ENCODE results near the gene TIMM9. TPM values are rescaled to one million over a fixed set of nuclear protein-coding genes. Genes with fewer than 3 reads are reported as not detected.
"Not testable (repeated sequence)": the region's sequence is repeated elsewhere in the genome, so short reads cannot be mapped to it uniquely, and the experiment has no call there.

TIMM9 gene
- total and polyA plus RNA-seq, 5 donors from 2014 or later: 23.8 to 83.3 (median 57.1) TPM

- Mint-ChIP-seq H3K4me1 (peaks cover 0 to 5% (median 2%) of the 10 kb centered on the region in 4 donors), H3K36me3 (peaks cover 56% of the 10 kb centered on the region), H3K4me3 (no peak overlapping the region), H3K27me3 (no peaks in the 10 kb centered on the region), H3K9me3 (no peaks in the 10 kb centered on the region), H3K27ac (peak overlapping the region in 2 of 3 donors; percentile 32 to 40)
- Histone ChIP-seq H3K9me3 (ENCODE audit: control insufficient read depth in 2 of 2, low read length in 2 of 2) (no peaks in the 10 kb centered on the region), H3K27ac (ENCODE audit: insufficient read depth, low read length, poor library complexity, severe bottlenecking) (no peak overlapping the region), H3K4me3 (ENCODE audit: low read depth, low read length) (no peak overlapping the region), H3K27me3 (ENCODE audit: control insufficient read depth, insufficient read depth, low read length) (no peaks in the 10 kb centered on the region), H3K4me1 (ENCODE audit: control insufficient read depth, insufficient read depth, low read length, poor library complexity, severe bottlenecking) (peaks cover 3% of the 10 kb centered on the region), H3K36me3 (ENCODE audit: control insufficient read depth, insufficient read depth, low read length) (peaks cover 82% of the 10 kb centered on the region)
- DNase-seq: no peak
- ATAC-seq (ENCODE audit: low read depth in 2 of 2): no peak
Observed at GRCh38 chr14:58367296-58367695, 60.0 kb downstream of the TIMM9 start.

GRCh38 chr14:58364316-58364715 is 63.0 kb downstream of the TIMM9 start:
- Histone ChIP-seq H3K27me3 (ENCODE audit: control insufficient read depth, insufficient read depth, low read length) (no peaks in the 10 kb centered on the region), H3K4me1 (ENCODE audit: control insufficient read depth, insufficient read depth, low read length, poor library complexity, severe bottlenecking) (peaks cover 3% of the 10 kb centered on the region), H3K27ac (ENCODE audit: insufficient read depth, low read length, poor library complexity, severe bottlenecking) (no peak overlapping the region), H3K4me3 (ENCODE audit: low read depth, low read length) (no peak overlapping the region), H3K9me3 (ENCODE audit: control insufficient read depth in 2 of 2, low read length in 2 of 2) (no peaks in the 10 kb centered on the region), H3K36me3 (ENCODE audit: control insufficient read depth, insufficient read depth, low read length) (peaks cover 81% of the 10 kb centered on the region)
- Mint-ChIP-seq H3K27ac (peak overlapping the region in 1 of 3 donors; percentile 61), H3K9me3 (no peaks in the 10 kb centered on the region), H3K27me3 (no peaks in the 10 kb centered on the region), H3K36me3 (peaks cover 51% of the 10 kb centered on the region), H3K4me1 (peaks cover 0 to 4% (median 0%) of the 10 kb centered on the region in 4 donors), H3K4me3 (no peak overlapping the region)
- ATAC-seq (ENCODE audit: low read depth in 2 of 2) (no peak), DNase-seq (no peak)

GRCh38 chr14:58362798-58363412 is 64.4 kb downstream of the TIMM9 start:
- Mint-ChIP-seq H3K27ac (no peak overlapping the region), H3K4me1 (peaks cover 0 to 4% (median 0%) of the 10 kb centered on the region in 4 donors), H3K4me3 (no peak overlapping the region), H3K9me3 (no peaks in the 10 kb centered on the region), H3K36me3 (peaks cover 43% of the 10 kb centered on the region), H3K27me3 (no peaks in the 10 kb centered on the region)
- no peak overlapping the region for H3K27ac ChIP-seq (ENCODE audit: insufficient read depth, low read length, poor library complexity, severe bottlenecking)
- peaks cover 76% of the 10 kb centered on the region for H3K36me3 ChIP-seq (ENCODE audit: control insufficient read depth, insufficient read depth, low read length)
- H3K9me3 ChIP-seq (ENCODE audit: control insufficient read depth in 2 of 2, low read length in 2 of 2): no peaks in the 10 kb centered on the region
- ATAC-seq (ENCODE audit: low read depth in 2 of 2) (peak; percentile 57 to 63), DNase-seq (peak in 2 of 3 donors; percentile 39 to 66)
- H3K4me1 ChIP-seq (ENCODE audit: control insufficient read depth, insufficient read depth, low read length, poor library complexity, severe bottlenecking): peaks cover 3% of the 10 kb centered on the region
- no peaks in the 10 kb centered on the region for H3K27me3 ChIP-seq (ENCODE audit: control insufficient read depth, insufficient read depth, low read length)
- no peak overlapping the region for H3K4me3 ChIP-seq (ENCODE audit: low read depth, low read length)

GRCh38 chr14:58362272-58362671 is 65.1 kb downstream of the TIMM9 start:
- H3K4me3 ChIP-seq (ENCODE audit: low read depth, low read length); H3K9me3 Mint-ChIP-seq; ATAC-seq (ENCODE audit: low read depth in 2 of 2); H3K4me1 ChIP-seq (ENCODE audit: control insufficient read depth, insufficient read depth, low read length, poor library complexity, severe bottlenecking); H3K27ac ChIP-seq (ENCODE audit: insufficient read depth, low read length, poor library complexity, severe bottlenecking); H3K27me3 Mint-ChIP-seq; H3K27ac Mint-ChIP-seq; DNase-seq; H3K4me3 Mint-ChIP-seq; H3K4me1 Mint-ChIP-seq; H3K9me3 ChIP-seq (ENCODE audit: control insufficient read depth in 2 of 2, low read length in 2 of 2); H3K27me3 ChIP-seq (ENCODE audit: control insufficient read depth, insufficient read depth, low read length): not testable (repeated sequence)
- H3K36me3 ChIP-seq (ENCODE audit: control insufficient read depth, insufficient read depth, low read length): peaks cover 69% of the 10 kb centered on the region
- H3K36me3 Mint-ChIP-seq: peaks cover 37% of the 10 kb centered on the region

Other genes with a start within 250 kb of the TIMM9 start
- gene ACTR10, start 227.4 kb downstream of the TIMM9 start, total RNA-seq: 43.4 TPM
- gene ACTR10, start 227.4 kb downstream of the TIMM9 start, polyA plus RNA-seq: 10 to 100 TPM; 76.3 to 98.3 (median 87.2) TPM
- 137 TPM for gene PSMA3, start 182.7 kb downstream of the TIMM9 start, total RNA-seq
- 100 to 1,000 TPM; 187 to 218 (median 191) TPM for gene PSMA3, start 182.7 kb downstream of the TIMM9 start, polyA plus RNA-seq
- 102 TPM for gene ARID4A, start 129.0 kb downstream of the TIMM9 start, total RNA-seq
- 10 to 100 TPM; 23.3 to 30.4 (median 24.8) TPM for gene ARID4A, start 129.0 kb downstream of the TIMM9 start, polyA plus RNA-seq
- gene TOMM20L, start 31.6 kb downstream of the TIMM9 start, total RNA-seq: not detected
- gene TOMM20L, start 31.6 kb downstream of the TIMM9 start, polyA plus RNA-seq: under 1 TPM in 1 of 4 donors, not detected in 3; 0.47 TPM
- gene KIAA0586, start 188 bp upstream of the TIMM9 start, total RNA-seq: 34.3 TPM
- 10 to 100 TPM; 16.8 to 30.3 (median 25.3) TPM for gene KIAA0586, start 188 bp upstream of the TIMM9 start, polyA plus RNA-seq
- 2.0 TPM for gene DACT1, start 210.4 kb upstream of the TIMM9 start, total RNA-seq
- gene DACT1, start 210.4 kb upstream of the TIMM9 start, polyA plus RNA-seq: under 1 TPM in 3 of 4 donors, not detected in 1; 0.07 to 0.33 (median 0.13) TPM